ENCODE results near the gene RBKS. TPM values are rescaled to one million over a fixed set of nuclear protein-coding genes. Genes with fewer than 3 reads are reported as not detected.

RBKS gene
- total RNA-seq, 4 donors from 2014 or later: 1.5 to 15.2 (median 15.1) TPM; not detected in 1

DNA sequence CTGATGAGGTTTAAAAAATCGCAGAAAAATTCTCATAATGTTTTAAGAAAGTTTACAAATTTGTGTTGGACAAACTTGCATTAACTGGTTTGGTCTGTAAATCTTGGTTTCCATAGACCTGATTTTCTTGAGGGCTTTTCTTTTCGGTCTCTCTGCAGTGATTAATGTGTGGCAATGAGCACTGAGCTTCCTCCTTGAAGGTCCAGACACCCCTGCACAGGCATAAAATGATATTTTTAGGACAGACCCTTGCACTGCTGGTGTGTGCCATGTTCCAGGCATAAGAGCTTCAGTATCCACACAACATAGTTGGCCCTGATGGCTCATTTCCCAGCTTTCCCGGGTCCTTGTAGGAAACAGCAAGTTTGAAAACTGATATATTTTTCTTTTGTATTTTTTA is 85.0 kb downstream of the RBKS start:
- TF ChIP-seq CTCF (IDR thresholded peaks at IDR 0.05) (no peak), EP300 (IDR thresholded peaks at IDR 0.05; ENCODE audit: low read depth) (no peak), POLR2A (IDR thresholded peaks at IDR 0.05) (no peak), POLR2AphosphoS5 (IDR thresholded peaks at IDR 0.05) (no peak)
- WGBS, 2 donors (ENCODE audit: low coverage in 1 of 2): 76 to 77% methylated on average over 3 of the region's 3 CpGs
- intact Hi-C loops (cut with DNase I; ENCODE audit: low total_unique reads) (no loop called here), in situ Hi-C loops (cut with MboI; ENCODE audit: low pct_ligation_motif_present in 1 of 4, low pct_unique_long_range_greater_than_20kb in 1 of 4, low sequenced_read_pairs in 3 of 4) (no loop called here)
- Histone ChIP-seq H3K9me3 (no peaks in the 10 kb centered on the region), H3K27ac (no peak overlapping the region), H3K4me3 (no peak overlapping the region), H3K27me3 (no peaks in the 10 kb centered on the region), H3K4me1 (no peaks in the 10 kb centered on the region), H3K36me3 (no peaks in the 10 kb centered on the region)
- DNase-seq: no peak

DNA sequence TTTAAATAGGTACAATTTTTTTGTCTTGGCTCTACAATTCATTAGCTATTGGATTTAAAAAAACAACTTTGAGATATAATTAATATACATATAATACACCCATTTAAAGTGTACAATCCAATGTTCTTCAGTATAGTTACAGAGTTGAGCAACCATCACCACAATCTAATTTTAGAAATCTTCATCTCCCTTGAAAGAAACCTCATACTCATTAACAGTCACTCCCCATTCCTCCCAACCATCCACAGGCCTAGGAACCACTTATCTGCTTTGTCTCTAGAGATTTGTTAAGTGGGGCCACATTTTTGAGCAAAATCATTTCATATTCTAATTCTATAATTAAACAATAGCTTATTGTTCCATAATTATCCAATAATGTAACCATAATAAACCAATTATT is 86.0 kb downstream of the RBKS start:
- no peak for DNase-seq
- H3K27ac ChIP-seq: no peak overlapping the region
- no peaks in the 10 kb centered on the region for H3K36me3 ChIP-seq
- no peaks in the 10 kb centered on the region for H3K27me3 ChIP-seq
- H3K9me3 ChIP-seq: no peaks in the 10 kb centered on the region
- TF ChIP-seq CTCF (IDR thresholded peaks at IDR 0.05): no peak
- TF ChIP-seq EP300 (IDR thresholded peaks at IDR 0.05; ENCODE audit: low read depth): no peak
- no peak for TF ChIP-seq POLR2A (IDR thresholded peaks at IDR 0.05)
- TF ChIP-seq POLR2AphosphoS5 (IDR thresholded peaks at IDR 0.05): no peak
- H3K4me1 ChIP-seq: peaks cover 0 to 5% (median 2%) of the 10 kb centered on the region in 4 donors
- intact Hi-C loops (cut with DNase I; ENCODE audit: low total_unique reads) (no loop called here), in situ Hi-C loops (cut with MboI; ENCODE audit: low pct_ligation_motif_present in 1 of 4, low pct_unique_long_range_greater_than_20kb in 1 of 4, low sequenced_read_pairs in 3 of 4) (no loop called here)
- no peak overlapping the region for H3K4me3 ChIP-seq

GRCh38 chr2:27803046-27803445 is 87.1 kb downstream of the RBKS start:
- intact Hi-C loops (cut with DNase I; ENCODE audit: low total_unique reads): no loop called here

GRCh38 chr2:27802547-27802946 is 87.6 kb downstream of the RBKS start:
- H3K4me3 ChIP-seq: no peak overlapping the region
- 82 to 93% methylated on average over 4 to 6 of the region's 6 CpGs for WGBS, 2 donors (ENCODE audit: low coverage in 1 of 2)
- H3K9me3 ChIP-seq: no peaks in the 10 kb centered on the region
- no peak overlapping the region for H3K27ac ChIP-seq
- TF ChIP-seq CTCF (IDR thresholded peaks at IDR 0.05) (no peak), EP300 (IDR thresholded peaks at IDR 0.05; ENCODE audit: low read depth) (no peak), POLR2A (IDR thresholded peaks at IDR 0.05) (no peak), POLR2AphosphoS5 (IDR thresholded peaks at IDR 0.05) (no peak)
- in situ Hi-C loops (cut with MboI; ENCODE audit: low pct_ligation_motif_present in 1 of 4, low pct_unique_long_range_greater_than_20kb in 1 of 4, low sequenced_read_pairs in 3 of 4) (no loop called here), intact Hi-C loops (cut with DNase I; ENCODE audit: low total_unique reads) (no loop called here)
- H3K27me3 ChIP-seq: no peaks in the 10 kb centered on the region
- H3K4me1 ChIP-seq: peaks cover 0 to 11% (median 3%) of the 10 kb centered on the region in 4 donors
- no peak for DNase-seq
- no peaks in the 10 kb centered on the region for H3K36me3 ChIP-seq

More at GRCh38 chr2:27803046-27803445, 87.1 kb downstream of the RBKS start:
- H3K9me3 ChIP-seq: no peaks in the 10 kb centered on the region
- no peaks in the 10 kb centered on the region for H3K27me3 ChIP-seq
- in situ Hi-C loops (cut with MboI; ENCODE audit: low pct_ligation_motif_present in 1 of 4, low pct_unique_long_range_greater_than_20kb in 1 of 4, low sequenced_read_pairs in 3 of 4): no loop called here
- no peak for DNase-seq
- no peak overlapping the region for H3K4me3 ChIP-seq
- no peak for TF ChIP-seq POLR2A (IDR thresholded peaks at IDR 0.05)
- no peak for TF ChIP-seq CTCF (IDR thresholded peaks at IDR 0.05)
- TF ChIP-seq EP300 (IDR thresholded peaks at IDR 0.05; ENCODE audit: low read depth): no peak
- no peak for TF ChIP-seq POLR2AphosphoS5 (IDR thresholded peaks at IDR 0.05)
- 93 to 98% methylated on average over 2 of the region's 2 CpGs for WGBS, 2 donors (ENCODE audit: low coverage in 1 of 2)
- H3K4me1 ChIP-seq: peaks cover 0 to 11% (median 3%) of the 10 kb centered on the region in 4 donors
- H3K27ac ChIP-seq: no peak overlapping the region
- H3K36me3 ChIP-seq: no peaks in the 10 kb centered on the region
